ENCODE measurements around the gene C6orf47. TPM values are rescaled to one million over a fixed set of nuclear protein-coding genes. Genes with fewer than 3 reads are reported as not detected.
A peak's percentile ranks its signal among the peaks of the same experiment; 100 is the strongest.

The C6orf47 gene
- total RNA-seq, 1 donor from 2014 or later, result 21.5 TPM

GRCh38 chr6:31680226-31681134 lies 19.9 kb upstream of the C6orf47 start, which contains the start of gene LY6G5C:
Gene LY6G5C, minus strand, starts transcription at chr6:31681067. Its CDS starts 694 bp downstream, at chr6:31680373.
- H3K4me3 Mint-ChIP-seq (ENCODE audit: unreplicated experiment), result peak within 1 kb of the TSS; percentile 73
- TF ChIP-seq CTCF (IDR thresholded peaks at IDR 0.05), result peak; percentile 83
- peak; percentile 93 for DNase-seq (ENCODE audit: extremely low spot score, unreplicated experiment)
- peaks cover under 1% of the 10 kb centered on the region for H3K36me3 Mint-ChIP-seq (ENCODE audit: unreplicated experiment)
- H3K27ac Mint-ChIP-seq (ENCODE audit: unreplicated experiment), result peak within 1 kb of the TSS; percentile 90
- peaks cover 16% of the 10 kb centered on the region for H3K4me1 Mint-ChIP-seq (ENCODE audit: unreplicated experiment)
- no peaks in the 10 kb centered on the region for H3K9me3 Mint-ChIP-seq (ENCODE audit: unreplicated experiment)
- no peaks in the 10 kb centered on the region for H3K27me3 Mint-ChIP-seq (ENCODE audit: unreplicated experiment)

- no peak for DNase-seq (ENCODE audit: extremely low spot score, unreplicated experiment)
- H3K4me3 Mint-ChIP-seq (ENCODE audit: unreplicated experiment), result no peak overlapping the region
- no peaks in the 10 kb centered on the region for H3K36me3 Mint-ChIP-seq (ENCODE audit: unreplicated experiment)
- peaks cover 16% of the 10 kb centered on the region for H3K4me1 Mint-ChIP-seq (ENCODE audit: unreplicated experiment)
- H3K9me3 Mint-ChIP-seq (ENCODE audit: unreplicated experiment), result no peaks in the 10 kb centered on the region
- no peak overlapping the region for H3K27ac Mint-ChIP-seq (ENCODE audit: unreplicated experiment)
- TF ChIP-seq CTCF (IDR thresholded peaks at IDR 0.05), result no peak
- no peaks in the 10 kb centered on the region for H3K27me3 Mint-ChIP-seq (ENCODE audit: unreplicated experiment)
Observed at GRCh38 chr6:31677955-31678354, 17.4 kb upstream of the C6orf47 start.

- H3K9me3 Mint-ChIP-seq (ENCODE audit: unreplicated experiment), result no peaks in the 10 kb centered on the region
- H3K27ac Mint-ChIP-seq (ENCODE audit: unreplicated experiment), result no peak overlapping the region
- no peaks in the 10 kb centered on the region for H3K27me3 Mint-ChIP-seq (ENCODE audit: unreplicated experiment)
Observed at GRCh38 chr6:31676904-31677303, 16.3 kb upstream of the C6orf47 start.

GRCh38 chr6:31676322-31676903 lies 15.8 kb upstream of the C6orf47 start:
- no peak for TF ChIP-seq CTCF (IDR thresholded peaks at IDR 0.05)
- Mint-ChIP-seq H3K4me1 (ENCODE audit: unreplicated experiment) (peaks cover 14% of the 10 kb centered on the region), H3K4me3 (ENCODE audit: unreplicated experiment) (no peak overlapping the region)

More at GRCh38 chr6:31676904-31677303, 16.3 kb upstream of the C6orf47 start:
- peaks cover 16% of the 10 kb centered on the region for H3K4me1 Mint-ChIP-seq (ENCODE audit: unreplicated experiment)
- H3K36me3 Mint-ChIP-seq (ENCODE audit: unreplicated experiment), result peaks cover 7% of the 10 kb centered on the region
- no peak overlapping the region for H3K4me3 Mint-ChIP-seq (ENCODE audit: unreplicated experiment)
- no peak for TF ChIP-seq CTCF (IDR thresholded peaks at IDR 0.05)
- DNase-seq (ENCODE audit: extremely low spot score, unreplicated experiment), result no peak

GRCh38 chr6:31669676-31670075 lies 9.1 kb upstream of the C6orf47 start, which contains the start of gene LY6G5B:
Gene LY6G5B, plus strand, starts transcription at chr6:31669976. Its CDS starts 975 bp downstream, at chr6:31670951.
- DNase-seq (ENCODE audit: extremely low spot score, unreplicated experiment), result no peak
- TF ChIP-seq CTCF (IDR thresholded peaks at IDR 0.05), result no peak
- no peaks in the 10 kb centered on the region for H3K9me3 Mint-ChIP-seq (ENCODE audit: unreplicated experiment)
- H3K36me3 Mint-ChIP-seq (ENCODE audit: unreplicated experiment), result peaks cover 32% of the 10 kb centered on the region
- no peak within 1 kb of the TSS for H3K27ac Mint-ChIP-seq (ENCODE audit: unreplicated experiment)
- H3K4me3 Mint-ChIP-seq (ENCODE audit: unreplicated experiment), result no peak within 1 kb of the TSS
- peaks cover 15% of the 10 kb centered on the region for H3K4me1 Mint-ChIP-seq (ENCODE audit: unreplicated experiment)
- no peaks in the 10 kb centered on the region for H3K27me3 Mint-ChIP-seq (ENCODE audit: unreplicated experiment)

More at GRCh38 chr6:31676322-31676903, 15.8 kb upstream of the C6orf47 start:
- H3K9me3 Mint-ChIP-seq (ENCODE audit: unreplicated experiment), result no peaks in the 10 kb centered on the region
- no peak for DNase-seq (ENCODE audit: extremely low spot score, unreplicated experiment)
- no peak overlapping the region for H3K27ac Mint-ChIP-seq (ENCODE audit: unreplicated experiment)
- H3K36me3 Mint-ChIP-seq (ENCODE audit: unreplicated experiment), result peaks cover 8% of the 10 kb centered on the region
- no peaks in the 10 kb centered on the region for H3K27me3 Mint-ChIP-seq (ENCODE audit: unreplicated experiment)

Measured in osteocyte (in vitro differentiated cells).